ENCODE measurements around the gene YPEL4. TPM values are rescaled to one million over a fixed set of nuclear protein-coding genes. Genes with fewer than 3 reads are reported as not detected.

YPEL4 gene
- polyA plus RNA-seq, 1 of the 3 experiments (the other 2 are of a cell fraction): 2.3 TPM

- Histone ChIP-seq H3F3A (replicated peaks; ENCODE audit: insufficient read depth) (no peaks in the 10 kb centered on the region), H3K79me2 (ENCODE audit: insufficient read depth) (no peaks in the 10 kb centered on the region), H3K9me2 (no peaks in the 10 kb centered on the region), H3K9ac (no peak overlapping the region), H4K20me1 (ENCODE audit: insufficient read depth) (no peaks in the 10 kb centered on the region), H3K27me3 (ENCODE audit: insufficient read depth) (no peaks in the 10 kb centered on the region; the same call in 1 of the 2 replicates), H3K4me1 (ENCODE audit: control insufficient read depth in 1 of 2, insufficient read depth in 2 of 2, low read depth in 1 of 2, low read length in 1 of 2) (no peaks in the 10 kb centered on the region), H2AFZ (ENCODE audit: low read depth) (no peak overlapping the region), H3K9me3 (no peaks in the 10 kb centered on the region), H3K4me2 (no peak overlapping the region), H3K36me3 (replicated peaks in 1 of 2; ENCODE audit: control insufficient read depth in 1 of 2, insufficient read depth in 2 of 2, low read length in 1 of 2) (no peaks in the 10 kb centered on the region), H3K27ac (ENCODE audit: low read depth in 2 of 2, low read length in 1 of 2) (no peak overlapping the region), H3K4me3 (ENCODE audit: low read depth in 2 of 2, low read length in 1 of 2) (no peak overlapping the region)
- DNase-seq: no peak
- no peak for TF ChIP-seq FOSL2 (IDR thresholded peaks at IDR 0.05; ENCODE audit: borderline replicate concordance, low read depth)
- no peak for TF ChIP-seq CHD2 (IDR thresholded peaks at IDR 0.05; ENCODE audit: low read length, partially characterized antibody)
- no peak for TF ChIP-seq MEF2A (IDR thresholded peaks at IDR 0.05; ENCODE audit: borderline replicate concordance, low read depth)
- ChIA-PET POLR2A (interaction anchor here (0.7 kb wide), 1 partner anchor 108 kb away, joined by 4 read pairs; the partner anchor contains the start of gene TMX2), CTCF (interaction anchor here (1.0 to 2.1 kb wide), 2 partner anchors 36 to 37 kb away, joined by 6 read pairs; partner anchors contain the start of gene UBE2L6)
- WGBS (ENCODE audit: low lambda C conversion rate): 86% methylated on average over 5 of the region's 5 CpGs
Measured at GRCh38 chr11:57605028-57605420, 44.7 kb downstream of the YPEL4 start.

DNA sequence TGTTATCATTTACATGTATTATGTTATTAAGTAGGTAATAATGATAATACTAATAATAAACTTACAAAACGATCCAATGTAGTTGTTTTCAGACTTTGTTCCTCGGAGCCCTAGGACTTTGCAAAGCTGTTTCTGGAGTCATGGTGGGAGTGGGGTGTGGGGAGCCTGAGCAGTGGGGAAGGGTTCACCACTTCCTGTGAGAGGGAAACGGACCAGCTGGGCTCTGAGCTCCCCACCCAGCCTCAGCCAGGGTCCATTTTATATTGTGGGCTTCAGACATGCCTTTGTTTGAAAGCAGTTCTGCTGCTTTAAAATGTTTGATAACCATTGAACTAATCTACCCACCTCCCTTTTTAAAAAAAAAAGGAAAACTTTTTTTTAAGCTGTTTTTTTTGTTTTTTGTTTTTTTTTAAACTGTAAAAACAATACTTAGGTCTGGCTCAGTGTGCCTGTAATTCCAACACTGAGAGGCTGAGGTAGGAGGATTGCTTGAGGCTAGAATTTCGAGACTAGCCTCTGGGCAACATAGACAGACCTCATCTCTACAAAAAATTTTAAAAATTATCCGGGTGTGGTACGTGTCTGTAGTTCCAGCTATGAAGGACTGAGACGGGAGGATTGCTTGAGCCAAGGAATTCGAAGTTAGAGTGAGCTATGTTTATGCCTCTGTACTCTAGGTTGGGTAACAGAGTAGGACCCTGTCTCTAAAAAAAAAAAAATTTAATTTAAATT, 45.2 kb downstream of the YPEL4 start:
- ChIA-PET POLR2A (interaction anchor here (0.7 kb wide), 1 partner anchor 108 kb away, joined by 4 read pairs; the partner anchor contains the start of gene TMX2), CTCF (interaction anchor here (1.0 to 2.1 kb wide), 3 partner anchors 36 to 196 kb away, joined by 3 to 6 read pairs (median 6); partner anchors contain the start of gene UBE2L6)
- H3K9me2 ChIP-seq: no peaks in the 10 kb centered on the region
- no peaks in the 10 kb centered on the region for H3K79me2 ChIP-seq (ENCODE audit: insufficient read depth)
- H2AFZ ChIP-seq (ENCODE audit: low read depth): no peak overlapping the region
- no peak overlapping the region for H3K4me3 ChIP-seq (ENCODE audit: low read depth in 2 of 2, low read length in 1 of 2)
- H3K4me2 ChIP-seq: no peak overlapping the region
- H3K9me3 ChIP-seq: no peaks in the 10 kb centered on the region
- WGBS (ENCODE audit: low lambda C conversion rate): 66% methylated on average over 8 of the region's 8 CpGs
- H3K27me3 ChIP-seq (ENCODE audit: insufficient read depth): no peaks in the 10 kb centered on the region; the same call in 1 of the 2 replicates
- H3K9ac ChIP-seq: no peak overlapping the region
- no peaks in the 10 kb centered on the region for H3F3A ChIP-seq (replicated peaks; ENCODE audit: insufficient read depth)
- no peak overlapping the region for H3K27ac ChIP-seq (ENCODE audit: low read depth in 2 of 2, low read length in 1 of 2)
- H4K20me1 ChIP-seq (ENCODE audit: insufficient read depth): no peaks in the 10 kb centered on the region
- H3K4me1 ChIP-seq (ENCODE audit: control insufficient read depth in 1 of 2, insufficient read depth in 2 of 2, low read depth in 1 of 2, low read length in 1 of 2): no peaks in the 10 kb centered on the region
- no peaks in the 10 kb centered on the region for H3K36me3 ChIP-seq (replicated peaks in 1 of 2; ENCODE audit: control insufficient read depth in 1 of 2, insufficient read depth in 2 of 2, low read length in 1 of 2)
- DNase-seq: no peak
- TF ChIP-seq CHD2 (IDR thresholded peaks at IDR 0.05; ENCODE audit: low read length, partially characterized antibody) (no peak), TEAD4 (IDR thresholded peaks at IDR 0.05; ENCODE audit: borderline replicate concordance, insufficient read depth) (no peak), RAD21 (IDR thresholded peaks at IDR 0.05; ENCODE audit: low read length) (no peak), EP300 (IDR thresholded peaks at IDR 0.05; ENCODE audit: borderline replicate concordance in 1 of 2, low read depth in 1 of 2, low read length in 1 of 2) (no peak), GABPA (IDR thresholded peaks at IDR 0.05; ENCODE audit: low read depth) (no peak), RCOR1 (IDR thresholded peaks at IDR 0.05; ENCODE audit: low read length) (no peak), FOSL2 (IDR thresholded peaks at IDR 0.05; ENCODE audit: borderline replicate concordance, low read depth) (no peak), RXRA (IDR thresholded peaks at IDR 0.05; ENCODE audit: borderline replicate concordance, low read depth) (no peak), SIN3A (IDR thresholded peaks at IDR 0.05; ENCODE audit: borderline replicate concordance, low read depth, low read length) (no peak), JUND (IDR thresholded peaks at IDR 0.05) (no peak), PBX3 (IDR thresholded peaks at IDR 0.05) (no peak), POLR2AphosphoS5 (IDR thresholded peaks at IDR 0.05; ENCODE audit: low read depth, low read length) (no peak)
- TF ChIP-seq, protein P1, sequence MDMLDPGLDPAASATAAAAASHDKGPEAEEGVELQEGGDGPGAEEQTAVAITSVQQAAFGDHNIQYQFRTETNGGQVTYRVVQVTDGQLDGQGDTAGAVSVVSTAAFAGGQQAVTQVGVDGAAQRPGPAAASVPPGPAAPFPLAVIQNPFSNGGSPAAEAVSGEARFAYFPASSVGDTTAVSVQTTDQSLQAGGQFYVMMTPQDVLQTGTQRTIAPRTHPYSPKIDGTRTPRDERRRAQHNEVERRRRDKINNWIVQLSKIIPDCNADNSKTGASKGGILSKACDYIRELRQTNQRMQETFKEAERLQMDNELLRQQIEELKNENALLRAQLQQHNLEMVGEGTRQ (IDR thresholded peaks at IDR 0.05; ENCODE audit: borderline replicate concordance, low read depth, low read length): no peak
- TF ChIP-seq, protein P2, sequence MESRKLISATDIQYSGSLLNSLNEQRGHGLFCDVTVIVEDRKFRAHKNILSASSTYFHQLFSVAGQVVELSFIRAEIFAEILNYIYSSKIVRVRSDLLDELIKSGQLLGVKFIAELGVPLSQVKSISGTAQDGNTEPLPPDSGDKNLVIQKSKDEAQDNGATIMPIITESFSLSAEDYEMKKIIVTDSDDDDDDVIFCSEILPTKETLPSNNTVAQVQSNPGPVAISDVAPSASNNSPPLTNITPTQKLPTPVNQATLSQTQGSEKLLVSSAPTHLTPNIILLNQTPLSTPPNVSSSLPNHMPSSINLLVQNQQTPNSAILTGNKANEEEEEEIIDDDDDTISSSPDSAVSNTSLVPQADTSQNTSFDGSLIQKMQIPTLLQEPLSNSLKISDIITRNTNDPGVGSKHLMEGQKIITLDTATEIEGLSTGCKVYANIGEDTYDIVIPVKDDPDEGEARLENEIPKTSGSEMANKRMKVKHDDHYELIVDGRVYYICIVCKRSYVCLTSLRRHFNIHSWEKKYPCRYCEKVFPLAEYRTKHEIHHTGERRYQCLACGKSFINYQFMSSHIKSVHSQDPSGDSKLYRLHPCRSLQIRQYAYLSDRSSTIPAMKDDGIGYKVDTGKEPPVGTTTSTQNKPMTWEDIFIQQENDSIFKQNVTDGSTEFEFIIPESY (IDR thresholded peaks at IDR 0.05; ENCODE audit: borderline replicate concordance, low read depth): no peak
- TF ChIP-seq, protein P3, sequence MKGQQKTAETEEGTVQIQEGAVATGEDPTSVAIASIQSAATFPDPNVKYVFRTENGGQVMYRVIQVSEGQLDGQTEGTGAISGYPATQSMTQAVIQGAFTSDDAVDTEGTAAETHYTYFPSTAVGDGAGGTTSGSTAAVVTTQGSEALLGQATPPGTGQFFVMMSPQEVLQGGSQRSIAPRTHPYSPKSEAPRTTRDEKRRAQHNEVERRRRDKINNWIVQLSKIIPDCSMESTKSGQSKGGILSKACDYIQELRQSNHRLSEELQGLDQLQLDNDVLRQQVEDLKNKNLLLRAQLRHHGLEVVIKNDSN (IDR thresholded peaks at IDR 0.05; ENCODE audit: borderline replicate concordance, low read depth): no peak
- TF ChIP-seq, protein P4, sequence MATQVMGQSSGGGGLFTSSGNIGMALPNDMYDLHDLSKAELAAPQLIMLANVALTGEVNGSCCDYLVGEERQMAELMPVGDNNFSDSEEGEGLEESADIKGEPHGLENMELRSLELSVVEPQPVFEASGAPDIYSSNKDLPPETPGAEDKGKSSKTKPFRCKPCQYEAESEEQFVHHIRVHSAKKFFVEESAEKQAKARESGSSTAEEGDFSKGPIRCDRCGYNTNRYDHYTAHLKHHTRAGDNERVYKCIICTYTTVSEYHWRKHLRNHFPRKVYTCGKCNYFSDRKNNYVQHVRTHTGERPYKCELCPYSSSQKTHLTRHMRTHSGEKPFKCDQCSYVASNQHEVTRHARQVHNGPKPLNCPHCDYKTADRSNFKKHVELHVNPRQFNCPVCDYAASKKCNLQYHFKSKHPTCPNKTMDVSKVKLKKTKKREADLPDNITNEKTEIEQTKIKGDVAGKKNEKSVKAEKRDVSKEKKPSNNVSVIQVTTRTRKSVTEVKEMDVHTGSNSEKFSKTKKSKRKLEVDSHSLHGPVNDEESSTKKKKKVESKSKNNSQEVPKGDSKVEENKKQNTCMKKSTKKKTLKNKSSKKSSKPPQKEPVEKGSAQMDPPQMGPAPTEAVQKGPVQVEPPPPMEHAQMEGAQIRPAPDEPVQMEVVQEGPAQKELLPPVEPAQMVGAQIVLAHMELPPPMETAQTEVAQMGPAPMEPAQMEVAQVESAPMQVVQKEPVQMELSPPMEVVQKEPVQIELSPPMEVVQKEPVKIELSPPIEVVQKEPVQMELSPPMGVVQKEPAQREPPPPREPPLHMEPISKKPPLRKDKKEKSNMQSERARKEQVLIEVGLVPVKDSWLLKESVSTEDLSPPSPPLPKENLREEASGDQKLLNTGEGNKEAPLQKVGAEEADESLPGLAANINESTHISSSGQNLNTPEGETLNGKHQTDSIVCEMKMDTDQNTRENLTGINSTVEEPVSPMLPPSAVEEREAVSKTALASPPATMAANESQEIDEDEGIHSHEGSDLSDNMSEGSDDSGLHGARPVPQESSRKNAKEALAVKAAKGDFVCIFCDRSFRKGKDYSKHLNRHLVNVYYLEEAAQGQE (IDR thresholded peaks at IDR 0.05; ENCODE audit: low read depth, low read length): no peak
